ENCODE measurements around the gene AIFM2. TPM values are rescaled to one million over a fixed set of nuclear protein-coding genes. Genes with fewer than 3 reads are reported as not detected.

The AIFM2 gene
- total and polyA plus RNA-seq, 2 of the 13 experiments (the other 11 are each of a cell fraction or from before 2014, with no cell fraction given): 20.3 to 29.5 TPM

- TF ChIP-seq MYNN (CRISPR knock-in tag; IDR thresholded peaks at IDR 0.05; ENCODE audit: low read depth) (no peak), KAT7 (CRISPR knock-in tag; IDR thresholded peaks at IDR 0.05; ENCODE audit: borderline replicate concordance) (no peak), ZNF839 (CRISPR knock-in tag; IDR thresholded peaks at IDR 0.05; ENCODE audit: borderline replicate concordance) (no peak), TCF12 (IDR thresholded peaks at IDR 0.05) (no peak), TCF12 (CRISPR knock-in tag; IDR thresholded peaks at IDR 0.05) (0 out of 2 replicates have a peak, but pooled peaks have one; percentile 37), ZNF580 (CRISPR knock-in tag; IDR thresholded peaks at IDR 0.05; ENCODE audit: borderline replicate concordance, low read depth) (peak; percentile 7; the same call in 1 of the 2 replicates), GZF1 (CRISPR knock-in tag; IDR thresholded peaks at IDR 0.05) (peak; percentile 52; the same call in 1 of the 2 replicates), SAFB2 (CRISPR knock-in tag; IDR thresholded peaks at IDR 0.05; ENCODE audit: borderline replicate concordance, low read depth) (no peak), ATF3 (CRISPR knock-in tag; IDR thresholded peaks at IDR 0.05) (no peak), NFYB (CRISPR knock-in tag; IDR thresholded peaks at IDR 0.05) (no peak), TMF1 (CRISPR knock-in tag; IDR thresholded peaks at IDR 0.05; ENCODE audit: low read depth) (no peak), ZBTB42 (CRISPR knock-in tag; IDR thresholded peaks at IDR 0.05) (no peak), ATF2 (CRISPR knock-in tag; IDR thresholded peaks at IDR 0.05) (no peak), ZNF350 (CRISPR knock-in tag; IDR thresholded peaks at IDR 0.05; ENCODE audit: borderline replicate concordance, low read depth) (0 out of 2 replicates have a peak, but pooled peaks have one; percentile 41), ZNF329 (CRISPR knock-in tag; IDR thresholded peaks at IDR 0.05; ENCODE audit: low read depth) (no peak), ZBTB43 (CRISPR knock-in tag; conservative IDR thresholded peaks at IDR 0.05) (peak; percentile 72; the same call in 1 of the 2 replicates), ZNF788 (CRISPR knock-in tag; IDR thresholded peaks at IDR 0.05; ENCODE audit: borderline replicate concordance) (peak; percentile 51; the same call in 1 of the 2 replicates), HOXA3 (CRISPR knock-in tag; IDR thresholded peaks at IDR 0.05) (peak; percentile 73), TBX2 (CRISPR knock-in tag; IDR thresholded peaks at IDR 0.05; ENCODE audit: borderline replicate concordance) (peak; percentile 43; the same call in 1 of the 2 replicates), MLLT10 (CRISPR knock-in tag; IDR thresholded peaks at IDR 0.05) (no peak), POLR2AphosphoS5 (IDR thresholded peaks at IDR 0.05; ENCODE audit: low read depth, low read length) (no peak), ZIK1 (CRISPR knock-in tag; IDR thresholded peaks at IDR 0.05; ENCODE audit: borderline replicate concordance, low read depth) (0 out of 2 replicates have a peak, but pooled peaks have one; percentile 39), ZNF776 (CRISPR knock-in tag; IDR thresholded peaks at IDR 0.05) (no peak)
These were observed 23.4 kb downstream of the AIFM2 start (continued) for GRCh38 chr10:70109064-70109729.

Measured in HepG2 (cell line).